HG02610 (cell line): ENCODE results near the gene GLRX2.

Experiments
- ATAC-seq: cut with Tn5 transposase; IDR thresholded peaks from one replicate; pipeline ENCODE4 v1.9.1; 2021; ENCODE audit warnings: mild to moderate bottlenecking, moderate library complexity; ENCODE audit not compliant: unreplicated experiment

The GLRX2 gene

GRCh38 chr1:193113258-193113991 is 8.2 kb upstream of the GLRX2 start:
- ATAC-seq, result no peak

GRCh38 chr1:193111641-193112090 is 6.5 kb upstream of the GLRX2 start:
- ATAC-seq, result no peak

DNA sequence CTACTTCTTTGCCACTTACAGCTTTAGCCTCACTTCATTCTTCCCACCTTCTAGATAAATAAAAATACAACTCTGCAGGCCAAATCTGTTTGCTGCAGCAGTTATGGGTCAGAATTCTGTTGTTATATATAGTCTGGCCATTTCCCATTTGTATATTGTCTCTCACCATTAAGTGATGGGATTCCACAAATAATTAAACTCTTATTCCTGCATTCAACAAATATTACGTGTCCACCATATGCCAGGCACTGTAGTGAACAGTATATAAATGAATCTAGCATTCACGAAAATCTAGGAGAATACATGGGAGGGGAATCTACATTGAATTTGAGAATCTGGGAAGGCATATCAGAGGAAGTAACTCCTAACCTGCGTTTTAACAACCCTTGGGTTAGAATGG is 5.7 kb upstream of the GLRX2 start:
- no peak for ATAC-seq

DNA sequence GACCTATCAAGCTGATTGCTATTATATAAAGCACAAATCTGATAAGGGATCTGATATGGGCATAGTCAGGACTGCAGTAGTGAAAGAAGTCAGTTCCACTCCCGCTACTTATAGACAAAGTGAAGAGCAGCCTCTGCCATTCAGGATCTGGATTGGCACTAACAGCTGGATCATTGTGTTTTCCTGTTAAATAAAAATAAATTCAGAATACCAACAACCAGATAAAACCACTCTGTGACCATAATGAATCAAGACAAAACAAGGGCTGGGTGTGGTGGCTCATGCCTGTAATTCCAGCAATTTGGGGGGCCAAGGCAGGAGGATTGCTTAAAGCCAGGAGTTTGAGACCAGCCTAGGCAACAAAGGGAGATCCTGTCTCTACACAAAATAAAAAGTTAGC is 5.0 kb upstream of the GLRX2 start:
- ATAC-seq, result no peak

DNA sequence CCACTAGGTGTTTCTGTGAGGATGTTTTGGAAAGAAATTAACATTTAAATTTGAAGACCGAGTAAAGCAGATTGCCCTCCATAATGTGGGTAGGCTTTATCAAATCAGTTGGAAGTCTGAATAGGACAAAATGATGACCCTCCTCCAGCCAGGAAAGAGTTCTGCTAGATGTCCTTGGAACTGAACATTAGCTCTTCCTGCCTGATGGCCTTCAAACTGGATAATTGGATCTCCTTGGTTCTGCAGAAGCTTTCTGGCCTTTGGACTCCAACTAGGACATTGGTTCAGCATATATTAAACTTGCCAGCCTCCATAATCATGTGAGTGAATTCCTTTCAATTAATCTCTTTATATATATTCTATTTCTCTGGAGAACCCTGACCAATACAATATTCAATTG is 4.4 kb upstream of the GLRX2 start:
- ATAC-seq, result no peak

GRCh38 chr1:193108471-193108870 is 3.3 kb upstream of the GLRX2 start:
- ATAC-seq, result no peak

DNA sequence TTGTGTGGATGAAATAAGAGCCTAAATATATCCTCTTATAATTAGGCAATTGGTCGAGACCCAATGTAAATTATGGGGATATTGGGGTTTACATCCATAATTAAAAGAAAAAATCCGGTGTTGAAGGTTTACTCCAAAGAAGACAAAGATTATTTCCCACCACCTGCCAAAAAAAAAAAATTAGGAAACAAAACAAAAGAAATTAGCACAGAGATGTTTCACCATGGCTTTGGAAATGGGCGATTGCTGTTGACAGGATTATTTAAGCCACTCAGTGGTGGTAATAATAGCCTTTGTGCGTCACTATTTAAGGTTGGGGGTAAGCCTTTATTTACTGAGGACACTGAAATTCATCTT is 585 bp upstream of the GLRX2 start:
- no peak for ATAC-seq

DNA sequence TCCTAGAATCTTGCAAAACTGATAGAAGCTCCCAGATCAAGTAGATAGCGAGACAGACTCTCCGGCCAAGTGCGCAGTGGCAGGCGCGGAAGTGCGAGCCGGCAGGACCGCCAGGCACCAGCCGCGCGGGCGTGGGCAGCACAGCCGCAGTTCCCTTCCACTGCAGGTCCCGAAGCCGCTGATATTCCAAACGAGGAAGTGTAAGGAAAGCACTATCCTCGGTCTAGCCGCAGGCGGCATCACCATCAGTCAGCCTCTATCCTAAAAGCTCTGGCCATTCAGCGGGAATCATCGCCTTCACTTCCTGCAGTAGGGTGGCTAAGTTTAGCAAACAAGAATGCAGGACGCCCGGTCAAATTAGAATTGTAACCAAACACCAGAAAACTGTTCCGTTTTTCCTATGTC is 710 bp downstream of the GLRX2 start:
- peak; percentile 35 for ATAC-seq

- ATAC-seq, result no peak
Observed at GRCh38 chr1:193103759-193104501, 1.3 kb downstream of the GLRX2 start.

- no peak for ATAC-seq
Observed at GRCh38 chr1:193102662-193103061, 2.6 kb downstream of the GLRX2 start.

GRCh38 chr1:193094112-193094511 is 11.1 kb downstream of the GLRX2 start:
- ATAC-seq, result no peak

GRCh38 chr1:193090865-193091264 is 14.3 kb downstream of the GLRX2 start:
- no peak for ATAC-seq

- ATAC-seq, result no peak
Observed at GRCh38 chr1:193087893-193088292, 17.3 kb downstream of the GLRX2 start.

DNA sequence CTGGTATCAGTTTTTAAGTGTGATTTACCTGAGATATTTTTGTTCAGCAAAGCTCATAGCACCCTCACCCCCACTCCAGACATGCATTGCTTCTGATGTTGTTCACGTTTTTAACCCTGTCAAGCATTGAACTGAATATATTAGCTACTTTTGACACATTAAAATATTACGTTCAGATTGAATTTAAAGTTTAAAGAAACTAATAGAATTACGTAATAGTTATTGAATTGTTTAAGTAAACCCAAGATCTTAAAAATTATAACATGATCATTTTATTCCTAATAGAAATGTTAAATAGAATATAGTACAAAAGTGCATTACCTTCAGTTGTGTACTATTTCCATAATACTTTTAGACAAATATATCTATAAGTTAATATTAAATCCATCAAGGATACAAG is 18.9 kb downstream of the GLRX2 start:
- ATAC-seq, result no peak

GRCh38 chr1:193085263-193085662 is 20.0 kb downstream of the GLRX2 start:
- ATAC-seq, result no peak

GRCh38 chr1:193083365-193084088 is 21.7 kb downstream of the GLRX2 start:
- peak; percentile 99 for ATAC-seq

GRCh38 chr1:193079187-193079586 is 26.0 kb downstream of the GLRX2 start:
- ATAC-seq, result no peak

DNA sequence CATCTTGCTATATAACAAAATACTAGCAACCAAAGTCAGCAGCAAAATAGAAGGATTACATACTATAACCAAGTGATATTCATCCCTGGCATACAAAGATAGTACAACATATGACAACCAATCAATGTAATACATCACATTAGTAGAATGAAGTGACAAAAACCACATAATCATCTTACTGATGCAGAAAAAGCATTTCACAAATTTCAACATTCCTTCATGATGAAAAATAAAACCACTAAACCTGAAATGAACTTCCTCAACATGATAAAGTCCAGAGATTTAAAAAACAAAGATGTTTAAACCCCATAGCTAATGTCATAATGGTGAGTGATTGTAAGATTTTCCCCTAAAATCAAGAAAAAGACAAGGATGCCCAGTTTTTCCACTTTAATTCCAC is 27.2 kb downstream of the GLRX2 start:
- ATAC-seq, result no peak

DNA sequence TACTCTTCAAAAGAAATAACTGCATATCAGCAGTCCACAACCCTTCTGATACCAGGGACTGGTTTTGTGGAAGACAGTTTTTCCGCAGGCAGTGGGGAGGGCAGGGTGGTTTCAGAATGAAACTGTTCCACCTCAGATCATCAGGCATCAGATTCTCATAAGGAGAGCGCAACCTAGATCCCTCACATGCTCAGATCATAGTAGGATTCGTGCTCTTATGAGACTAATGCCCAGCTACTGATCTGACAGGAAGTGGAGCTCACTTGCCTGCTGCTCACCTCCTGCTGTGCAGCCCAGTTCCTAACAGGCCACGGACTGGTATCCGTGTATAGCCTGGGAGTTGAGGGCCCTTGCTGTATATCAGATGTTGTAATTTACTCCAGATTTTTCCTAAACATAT is 34.3 kb downstream of the GLRX2 start:
- ATAC-seq, result peak; percentile 84

DNA sequence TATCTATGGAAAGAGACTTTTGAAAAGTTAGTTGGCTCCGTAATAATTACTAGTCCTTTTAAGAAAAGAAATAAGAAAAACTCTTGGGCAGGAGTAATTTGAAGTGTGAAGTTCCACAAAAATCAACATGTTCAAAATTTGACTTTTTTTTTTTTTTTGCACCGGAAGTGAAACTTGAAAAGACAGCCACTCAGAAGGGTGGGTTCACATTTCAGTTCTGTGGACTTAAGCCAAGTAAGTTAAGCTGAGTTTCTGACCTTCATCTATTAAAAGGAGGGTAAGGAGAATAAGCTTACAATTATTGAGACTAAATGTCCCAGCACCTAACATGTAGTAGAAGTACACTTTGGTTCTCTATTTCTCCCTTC is 34.8 kb downstream of the GLRX2 start:
- ATAC-seq, result no peak

DNA sequence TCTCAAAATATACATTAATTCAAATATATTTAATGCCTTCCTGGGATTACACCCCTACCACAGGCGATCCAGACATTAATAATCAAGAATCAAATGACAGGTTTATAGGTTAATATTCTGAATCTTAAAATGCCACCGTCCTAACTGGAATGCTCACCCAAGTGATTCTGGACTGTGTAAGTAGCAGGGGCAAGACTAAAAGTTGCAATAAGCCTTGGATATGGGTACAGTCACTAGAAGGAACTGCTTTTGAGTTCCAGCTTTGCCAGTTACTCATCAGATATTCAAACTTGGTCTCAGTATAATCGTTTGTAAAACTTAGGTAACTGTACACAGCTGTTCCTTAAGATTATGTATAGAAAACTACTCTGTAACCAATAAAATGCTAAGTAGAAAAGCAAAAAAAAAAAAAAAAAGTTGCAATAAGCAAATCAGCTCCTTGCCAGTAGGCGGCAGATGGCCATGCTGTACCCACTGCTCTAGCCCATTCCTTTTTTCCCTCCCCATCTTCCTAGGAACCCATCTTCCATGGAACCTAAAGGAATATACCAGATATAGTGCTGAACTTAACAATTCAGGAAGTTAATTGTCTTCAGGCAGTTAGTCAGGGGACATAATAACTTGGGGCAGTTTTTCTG is 35.3 kb downstream of the GLRX2 start:
- ATAC-seq, result no peak
